GM19193 (cell line): Measurements from ENCODE around the gene IL1RN.

Source experiments
- POLR2A ChIP-seq: IDR thresholded peaks from 4 replicates; pipeline ENCODE4 v1.6.1; 2011; ENCODE audit not compliant: insufficient read depth, insufficient read length; ENCODE audit errors: extremely low read depth

The IL1RN gene

GRCh38 chr2:113172721-113173541, 45.5 kb downstream of the IL1RN start:
- TF ChIP-seq POLR2A: no peak

- peak; percentile 94 for TF ChIP-seq POLR2A
These were observed 46.4 kb downstream of the IL1RN start, which contains the start of gene PSD4 for GRCh38 chr2:113173542-113174375. Gene PSD4, plus strand, starts transcription at chr2:113173971. Its CDS starts 8,486 bp downstream, at chr2:113182457.

GRCh38 chr2:113174376-113174750, 47.0 kb downstream of the IL1RN start:
- TF ChIP-seq POLR2A: no peak

GRCh38 chr2:113175042-113175628, 47.7 kb downstream of the IL1RN start:
- TF ChIP-seq POLR2A: peak; percentile 87

GRCh38 chr2:113175736-113176695, 48.6 kb downstream of the IL1RN start:
- TF ChIP-seq POLR2A: no peak

- no peak for TF ChIP-seq POLR2A
These were observed 49.4 kb downstream of the IL1RN start for GRCh38 chr2:113176696-113177355.

GRCh38 chr2:113178069-113178746, 50.8 kb downstream of the IL1RN start:
- no peak for TF ChIP-seq POLR2A

GRCh38 chr2:113178891-113179290, 51.5 kb downstream of the IL1RN start:
- TF ChIP-seq POLR2A: no peak

- no peak for TF ChIP-seq POLR2A
These were observed 52.1 kb downstream of the IL1RN start for GRCh38 chr2:113179446-113180045.

- no peak for TF ChIP-seq POLR2A
These were observed 52.9 kb downstream of the IL1RN start for GRCh38 chr2:113180131-113180946.

- TF ChIP-seq POLR2A: no peak
These were observed 54.1 kb downstream of the IL1RN start for GRCh38 chr2:113181258-113182051.

- TF ChIP-seq POLR2A: no peak
These were observed 55.3 kb downstream of the IL1RN start for GRCh38 chr2:113182471-113183260.
